ENCODE data around the gene SBNO2. TPM values are rescaled to one million over a fixed set of nuclear protein-coding genes. Genes with fewer than 3 reads are reported as not detected.

Gene SBNO2
- total and polyA plus RNA-seq, 2 of the 4 experiments (the other 2 are of a cell fraction), result 13.4 to 40.5 TPM

- TF ChIP-seq ELK1 (IDR thresholded peaks at IDR 0.05; ENCODE audit: borderline replicate concordance, low read depth, low read length), result no peak
Measured at GRCh38 chr19:1064661-1065605, 109.1 kb downstream of the SBNO2 start (continued).

All from IMR-90 (cell line).